MCF 10A (cell line): ENCODE results near the gene MYO1D. TPM values are rescaled to one million over a fixed set of nuclear protein-coding genes. Genes with fewer than 3 reads are reported as not detected.
"Not testable (repeated sequence)": the region's sequence is repeated elsewhere in the genome, so short reads cannot be mapped to it uniquely, and the experiment has no call there.

Source experiments
- BruUV-seq: library from RNA; stranded (reverse); fragments of 400-500 nt; replicated peaks from 2 replicates; lab custom pipeline; 2021; lab: Mats Ljungman, UMichigan
- CTCF ChIA-PET: fragments of 300-600 bp; sonication (Branson Sonifier 250); formaldehyde crosslinking; extraction: SDS; loops from one replicate; lab custom pipeline; 2021; ENCODE audit warnings: antibody characterized with exemption, inconsistent platforms; lab: Yijun Ruan, JAX
- POLR2A ChIA-PET: fragments of 300-600, 350-650 bp; sonication (Branson Sonifier 250); formaldehyde crosslinking; extraction: SDS; loops from one replicate; lab custom pipeline; 2020; ENCODE audit warnings: antibody characterized with exemption, inconsistent platforms; lab: Yijun Ruan, JAX
- DNase-seq: peaks from one replicate; pipeline ENCODE4 v3.0.0-alpha.2; 2018; ENCODE audit not compliant: unreplicated experiment
- H3K27ac Mint-ChIP-seq: one replicate; pipeline ENCODE4 v1.8.0; 2022; ENCODE audit warnings: mild to moderate bottlenecking, low read depth, mixed read lengths; ENCODE audit not compliant: unreplicated experiment
- H3K27me3 Mint-ChIP-seq: one replicate; pipeline ENCODE4 v1.8.0; 2022; ENCODE audit warnings: mixed read lengths; ENCODE audit not compliant: insufficient read depth, unreplicated experiment
- H3K36me3 Mint-ChIP-seq: one replicate; pipeline ENCODE4 v1.8.0; 2022; ENCODE audit warnings: mild to moderate bottlenecking, moderate library complexity, mixed read lengths; ENCODE audit not compliant: insufficient read depth, unreplicated experiment
- H3K4me1 Mint-ChIP-seq: one replicate; pipeline ENCODE4 v1.8.0; 2022; ENCODE audit warnings: mixed read lengths; ENCODE audit not compliant: insufficient read depth, unreplicated experiment
- H3K4me3 Mint-ChIP-seq: one replicate; pipeline ENCODE4 v1.8.0; 2022; ENCODE audit warnings: mild to moderate bottlenecking, moderate library complexity, mixed read lengths; ENCODE audit not compliant: unreplicated experiment
- H3K9me3 Mint-ChIP-seq: one replicate; pipeline ENCODE4 v1.8.0; 2022; ENCODE audit warnings: mixed read lengths; ENCODE audit not compliant: unreplicated experiment
- intact Hi-C: fragments of 100-400 bp; cut with micrococcal nuclease; formaldehyde crosslinking; loops from 2 replicates; pipeline ENCODE4 v1.14.1; 2022
- total RNA-seq: library from RNA; stranded (reverse); gene quantifications from 2 replicates; pipeline ENCODE4 v1.2.3, GENCODE V29; 2022
- TF ChIP-seq, protein P1 (sequence below): fragments of 200-600 bp; IDR thresholded peaks from one replicate; pipeline ENCODE4 v1.8.0; 2022; ENCODE audit warnings: antibody characterized with exemption, mild to moderate bottlenecking; ENCODE audit not compliant: unreplicated experiment

Gene MYO1D
- total RNA-seq, 1 experiment from 2014 or later: 30.5 TPM

DNA sequence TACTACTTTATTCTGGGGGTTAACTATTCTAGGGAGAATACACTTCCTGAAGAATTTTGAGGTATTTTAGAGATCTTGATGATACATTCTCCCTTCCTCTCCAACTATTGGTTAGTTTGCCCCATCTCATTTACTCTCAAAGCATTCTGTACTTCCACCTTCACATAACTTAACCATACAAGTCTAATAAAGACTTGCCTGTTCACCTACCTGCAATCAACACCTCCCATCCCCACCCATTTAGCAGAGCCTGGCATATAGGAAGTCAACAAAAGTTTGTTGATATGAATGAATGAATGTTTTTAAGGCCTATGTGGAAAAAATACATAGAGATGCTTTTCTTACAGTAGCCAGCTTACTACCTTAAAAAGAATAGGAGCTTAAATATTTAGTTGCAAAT is 50.8 kb downstream of the MYO1D start:
- ChIA-PET POLR2A (interaction anchor here (1.0 to 1.1 kb wide), 2 partner anchors 9 to 51 kb away, joined by 3 to 8 read pairs; partner anchors contain the start of gene MYO1D), CTCF (interaction anchor here (0.6 to 7.4 kb wide), 3 partner anchors 43 to 51 kb away, joined by 3 to 53 read pairs (median 6); partner anchors contain the start of gene MYO1D)
- Mint-ChIP-seq H3K4me3 (no peak overlapping the region), H3K9me3 (no peaks in the 10 kb centered on the region), H3K27me3 (no peaks in the 10 kb centered on the region), H3K27ac (peak overlapping the region; percentile 94), H3K4me1 (peaks cover 28% of the 10 kb centered on the region), H3K36me3 (no peaks in the 10 kb centered on the region)
- TF ChIP-seq, protein P1, sequence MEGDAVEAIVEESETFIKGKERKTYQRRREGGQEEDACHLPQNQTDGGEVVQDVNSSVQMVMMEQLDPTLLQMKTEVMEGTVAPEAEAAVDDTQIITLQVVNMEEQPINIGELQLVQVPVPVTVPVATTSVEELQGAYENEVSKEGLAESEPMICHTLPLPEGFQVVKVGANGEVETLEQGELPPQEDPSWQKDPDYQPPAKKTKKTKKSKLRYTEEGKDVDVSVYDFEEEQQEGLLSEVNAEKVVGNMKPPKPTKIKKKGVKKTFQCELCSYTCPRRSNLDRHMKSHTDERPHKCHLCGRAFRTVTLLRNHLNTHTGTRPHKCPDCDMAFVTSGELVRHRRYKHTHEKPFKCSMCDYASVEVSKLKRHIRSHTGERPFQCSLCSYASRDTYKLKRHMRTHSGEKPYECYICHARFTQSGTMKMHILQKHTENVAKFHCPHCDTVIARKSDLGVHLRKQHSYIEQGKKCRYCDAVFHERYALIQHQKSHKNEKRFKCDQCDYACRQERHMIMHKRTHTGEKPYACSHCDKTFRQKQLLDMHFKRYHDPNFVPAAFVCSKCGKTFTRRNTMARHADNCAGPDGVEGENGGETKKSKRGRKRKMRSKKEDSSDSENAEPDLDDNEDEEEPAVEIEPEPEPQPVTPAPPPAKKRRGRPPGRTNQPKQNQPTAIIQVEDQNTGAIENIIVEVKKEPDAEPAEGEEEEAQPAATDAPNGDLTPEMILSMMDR: no peak
- no peak for DNase-seq
- intact Hi-C loops: loop anchor here (5.0 kb wide), 1 partner anchor 51 kb away; the partner anchor contains the start of gene MYO1D
- BruUV-seq: no TSS peak

DNA sequence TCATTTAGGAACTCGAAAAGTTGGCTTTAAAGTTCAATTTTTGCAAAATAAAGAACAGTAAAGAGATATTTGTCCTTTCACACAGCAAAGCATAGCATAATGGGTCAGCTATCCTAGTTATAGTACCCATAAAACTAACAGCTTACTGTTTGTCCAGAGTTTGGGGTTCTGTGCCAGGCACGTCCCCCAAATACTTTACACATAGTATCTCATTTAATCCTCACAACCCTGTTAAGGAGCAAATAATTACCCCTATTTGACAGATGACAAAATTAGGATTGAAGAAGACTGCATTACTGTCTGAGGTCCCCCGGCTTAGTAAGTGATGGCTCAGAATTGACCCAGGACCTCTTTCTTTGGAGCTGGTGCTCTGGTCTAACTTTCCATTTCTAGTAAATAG is 52.6 kb downstream of the MYO1D start:
- H3K36me3 Mint-ChIP-seq: no peaks in the 10 kb centered on the region
- CTCF ChIA-PET: interaction anchor here (0.6 to 7.4 kb wide), 3 partner anchors 30 to 53 kb away, joined by 3 to 53 read pairs (median 4); partner anchors contain the start of gene MYO1D
- intact Hi-C loops: no loop called here
- peaks cover 21% of the 10 kb centered on the region for H3K4me1 Mint-ChIP-seq
- no TSS peak for BruUV-seq
- DNase-seq: no peak
- POLR2A ChIA-PET: interaction anchor here (0.8 to 1.2 kb wide), 3 partner anchors 13 to 52 kb away, joined by 3 to 6 read pairs (median 3); partner anchors contain the start of gene MYO1D
- no peaks in the 10 kb centered on the region for H3K9me3 Mint-ChIP-seq
- no peaks in the 10 kb centered on the region for H3K27me3 Mint-ChIP-seq
- TF ChIP-seq, protein P1: no peak
- no peak overlapping the region for H3K4me3 Mint-ChIP-seq
- no peak overlapping the region for H3K27ac Mint-ChIP-seq

GRCh38 chr17:32822996-32823395 is 53.9 kb downstream of the MYO1D start:
- Mint-ChIP-seq H3K27me3 (no peaks in the 10 kb centered on the region), H3K4me1 (peaks cover 11% of the 10 kb centered on the region), H3K4me3 (no peak overlapping the region), H3K27ac (no peak overlapping the region), H3K9me3 (no peaks in the 10 kb centered on the region), H3K36me3 (no peaks in the 10 kb centered on the region)
- no peak for DNase-seq
- intact Hi-C loops: no loop called here
- no TSS peak for BruUV-seq
- ChIA-PET CTCF (no interaction called here), POLR2A (no interaction called here)
- TF ChIP-seq, protein P1: no peak

GRCh38 chr17:32821987-32822934 is 54.7 kb downstream of the MYO1D start:
- DNase-seq, CTCF ChIA-PET, intact Hi-C loops, H3K4me1 Mint-ChIP-seq, H3K4me3 Mint-ChIP-seq, H3K27me3 Mint-ChIP-seq, H3K9me3 Mint-ChIP-seq, BruUV-seq, H3K36me3 Mint-ChIP-seq, H3K27ac Mint-ChIP-seq, POLR2A ChIA-PET: not testable (repeated sequence)
